NCI-H510A treated with DMSO at 0.1 percent for 48 hours (cell line): ENCODE data around the gene COX19.
"Not testable (repeated sequence)": the region's sequence is repeated elsewhere in the genome, so short reads cannot be mapped to it uniquely, and the experiment has no call there.

Experiments used
- DNase-seq: peaks from one replicate; lab custom pipeline; 2025; lab: John Stamatoyannopoulos, UW

The COX19 gene

GRCh38 chr7:924042-924441 lies 51.3 kb downstream of the COX19 start:
- not testable (repeated sequence) for DNase-seq

DNA sequence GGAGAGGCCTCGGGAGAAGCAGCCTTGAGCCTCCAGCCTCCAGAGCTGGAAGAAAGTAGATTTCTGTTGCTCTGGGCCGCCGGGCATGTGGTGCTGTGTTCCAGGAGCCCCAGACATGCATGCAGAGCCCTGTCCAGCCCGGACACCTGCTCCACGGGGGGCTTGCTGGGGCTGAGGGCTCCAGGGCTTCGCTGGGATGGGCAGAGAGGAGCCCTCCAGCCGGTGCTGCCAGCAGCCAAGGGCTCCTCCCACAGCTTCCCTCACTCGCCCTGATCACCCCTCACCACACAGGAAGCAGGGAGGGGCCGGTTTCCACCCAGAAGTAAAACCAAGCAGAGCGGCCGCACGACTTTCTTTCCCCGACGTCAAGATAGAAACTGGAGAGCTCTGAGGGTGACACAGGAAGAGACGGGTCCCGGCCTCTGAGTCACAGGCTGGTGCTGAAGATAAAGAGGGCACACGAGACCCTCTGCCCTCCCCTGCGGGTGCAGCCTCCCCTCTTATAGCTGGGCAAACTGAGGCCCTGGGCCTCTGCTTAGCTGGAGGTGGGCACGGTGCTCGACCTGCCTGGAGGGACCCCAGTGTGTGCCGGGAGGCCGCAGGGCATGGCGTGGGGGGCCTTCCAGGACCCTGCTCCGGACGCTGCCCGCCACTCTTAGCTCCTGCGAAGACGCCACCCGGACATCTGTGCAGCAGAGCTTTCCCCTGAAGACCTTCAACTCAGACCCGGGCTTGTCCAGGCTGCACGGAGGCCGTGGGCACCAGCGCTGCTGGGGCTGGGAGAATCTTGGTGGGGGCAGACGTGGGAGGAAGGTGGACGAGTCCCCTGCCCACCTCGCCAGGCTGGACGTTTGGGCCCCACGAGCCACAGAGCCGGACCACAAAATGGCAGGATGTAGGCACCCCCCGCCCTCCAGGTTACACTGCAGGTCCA lies 52.0 kb downstream of the COX19 start:
- peak; percentile 19 for DNase-seq

DNA sequence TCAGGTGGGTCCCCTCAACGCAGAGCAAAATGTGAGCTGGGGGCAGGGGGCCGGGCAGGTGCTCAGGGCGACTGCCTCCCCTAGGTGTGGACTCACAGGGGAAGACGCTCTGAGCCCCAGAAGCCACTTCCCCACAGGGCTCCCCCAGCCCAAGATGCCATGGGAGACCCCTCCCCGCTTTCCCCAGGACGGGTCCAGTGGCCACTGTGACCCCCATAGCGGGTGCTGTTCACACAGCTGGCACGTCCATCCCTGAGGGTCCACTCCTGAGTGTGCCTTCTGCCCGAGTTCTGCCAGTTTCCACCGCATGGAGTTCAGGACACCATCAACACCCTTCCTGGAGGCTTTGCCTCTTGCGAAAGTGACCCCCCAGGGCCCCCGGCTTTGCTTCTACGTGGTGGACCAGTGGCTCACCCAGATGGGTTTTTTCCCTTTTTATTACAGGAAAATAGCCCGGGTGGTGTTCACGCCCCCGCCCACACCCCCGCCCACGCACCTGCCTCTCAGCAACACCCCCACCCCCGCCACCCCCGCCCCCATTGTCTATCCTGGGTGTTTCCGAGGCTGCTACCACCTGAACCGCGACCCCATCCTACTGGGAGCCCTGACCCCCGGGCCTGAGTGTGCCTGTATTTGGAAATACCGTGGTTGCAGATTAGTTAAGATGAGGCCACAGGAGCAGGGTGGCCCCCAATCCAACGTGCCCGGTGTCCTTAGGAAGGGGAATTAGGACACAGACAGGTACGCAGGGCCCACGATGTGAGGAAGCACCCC lies 52.8 kb downstream of the COX19 start:
- DNase-seq: no peak

GRCh38 chr7:921581-922333 lies 53.6 kb downstream of the COX19 start:
- DNase-seq: no peak

GRCh38 chr7:921071-921461 lies 54.3 kb downstream of the COX19 start:
- DNase-seq: no peak

- no peak for DNase-seq
Observed at GRCh38 chr7:920351-921070, 54.8 kb downstream of the COX19 start.

GRCh38 chr7:919924-920341 lies 55.4 kb downstream of the COX19 start:
- DNase-seq: no peak

DNA sequence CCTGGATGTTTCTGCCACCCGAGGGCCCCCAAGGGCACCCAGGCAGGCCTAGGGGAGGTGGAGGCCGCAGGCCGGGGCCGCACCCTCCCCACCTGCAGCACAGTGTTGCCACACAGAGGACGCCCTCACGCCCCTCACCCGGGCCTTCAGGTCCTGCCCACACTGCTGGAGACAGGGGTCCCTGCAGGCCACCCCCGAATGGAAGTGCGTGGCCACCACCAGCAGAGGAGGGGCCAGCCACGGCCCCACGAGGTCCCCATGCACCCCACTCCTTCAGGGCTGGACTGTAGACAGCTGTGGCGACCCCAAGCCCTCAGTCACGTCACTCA lies 56.3 kb downstream of the COX19 start:
- DNase-seq: no peak

- no peak for DNase-seq
Observed at GRCh38 chr7:918441-919113, 56.8 kb downstream of the COX19 start.

- no peak for DNase-seq
Observed at GRCh38 chr7:918118-918425, 57.3 kb downstream of the COX19 start.

DNA sequence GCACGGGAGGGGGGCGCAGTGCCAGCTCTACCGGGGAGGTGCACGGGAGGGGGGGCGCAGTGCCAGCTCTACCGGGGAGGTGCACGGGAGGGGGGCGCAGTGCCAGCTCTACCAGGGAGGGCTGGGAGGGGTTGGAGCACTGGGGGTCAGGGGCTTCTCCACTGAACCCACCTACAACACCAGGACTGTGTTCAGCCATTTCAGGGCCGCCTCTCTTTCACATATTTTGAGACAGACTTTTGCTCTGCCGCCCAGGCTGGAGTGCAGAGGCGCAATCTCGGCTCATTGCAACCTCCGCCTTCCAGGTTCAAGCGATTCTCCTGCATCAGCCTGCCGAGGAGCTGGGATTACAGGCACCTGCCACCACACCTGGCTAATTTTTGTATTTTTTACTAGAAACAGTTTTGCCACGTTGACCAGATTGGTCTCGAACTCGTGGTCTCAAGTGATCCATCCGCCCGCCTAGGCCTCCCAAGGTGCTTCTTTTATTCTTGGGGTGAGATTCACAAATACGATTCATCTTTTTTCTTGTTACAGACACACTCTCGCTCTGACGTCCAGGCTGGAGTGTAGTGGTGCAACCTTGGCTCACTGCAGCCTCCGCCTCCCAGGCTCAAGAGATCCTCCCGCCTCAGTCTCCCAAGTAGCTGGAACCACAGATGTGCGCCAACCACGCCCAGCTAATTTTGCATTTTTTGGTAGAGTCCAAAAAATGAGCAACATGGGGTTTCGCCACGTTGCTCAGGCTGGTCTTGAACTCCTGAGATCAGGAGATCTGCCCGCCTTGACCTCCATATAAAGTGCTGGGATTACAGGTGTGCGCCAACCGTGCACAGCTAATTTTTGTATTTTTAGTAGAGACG lies 57.9 kb downstream of the COX19 start:
- no peak for DNase-seq

GRCh38 chr7:916291-916941 lies 58.9 kb downstream of the COX19 start:
- DNase-seq: no peak
